MCF 10A (cell line): ENCODE measurements around the gene KCTD7. TPM values are rescaled to one million over a fixed set of nuclear protein-coding genes. Genes with fewer than 3 reads are reported as not detected.
"Not testable (repeated sequence)": the region's sequence is repeated elsewhere in the genome, so short reads cannot be mapped to it uniquely, and the experiment has no call there.

ENCODE experiments used
- BruUV-seq: library from RNA; stranded (reverse); fragments of 400-500 nt; replicated peaks from 2 replicates; lab custom pipeline; 2021; lab: Mats Ljungman, UMichigan
- CTCF ChIA-PET: fragments of 300-600 bp; sonication (Branson Sonifier 250); formaldehyde crosslinking; extraction: SDS; loops from one replicate; lab custom pipeline; 2021; ENCODE audit warnings: antibody characterized with exemption, inconsistent platforms; lab: Yijun Ruan, JAX
- POLR2A ChIA-PET: fragments of 300-600, 350-650 bp; sonication (Branson Sonifier 250); formaldehyde crosslinking; extraction: SDS; loops from one replicate; lab custom pipeline; 2020; ENCODE audit warnings: antibody characterized with exemption, inconsistent platforms; lab: Yijun Ruan, JAX
- DNase-seq: peaks from one replicate; pipeline ENCODE4 v3.0.0-alpha.2; 2018; ENCODE audit not compliant: unreplicated experiment
- H3K27ac Mint-ChIP-seq: one replicate; pipeline ENCODE4 v1.8.0; 2022; ENCODE audit warnings: mild to moderate bottlenecking, low read depth, mixed read lengths; ENCODE audit not compliant: unreplicated experiment
- H3K27me3 Mint-ChIP-seq: one replicate; pipeline ENCODE4 v1.8.0; 2022; ENCODE audit warnings: mixed read lengths; ENCODE audit not compliant: insufficient read depth, unreplicated experiment
- H3K36me3 Mint-ChIP-seq: one replicate; pipeline ENCODE4 v1.8.0; 2022; ENCODE audit warnings: mild to moderate bottlenecking, moderate library complexity, mixed read lengths; ENCODE audit not compliant: insufficient read depth, unreplicated experiment
- H3K4me1 Mint-ChIP-seq: one replicate; pipeline ENCODE4 v1.8.0; 2022; ENCODE audit warnings: mixed read lengths; ENCODE audit not compliant: insufficient read depth, unreplicated experiment
- H3K4me3 Mint-ChIP-seq: one replicate; pipeline ENCODE4 v1.8.0; 2022; ENCODE audit warnings: mild to moderate bottlenecking, moderate library complexity, mixed read lengths; ENCODE audit not compliant: unreplicated experiment
- H3K9me3 Mint-ChIP-seq: one replicate; pipeline ENCODE4 v1.8.0; 2022; ENCODE audit warnings: mixed read lengths; ENCODE audit not compliant: unreplicated experiment
- intact Hi-C: fragments of 100-400 bp; cut with micrococcal nuclease; formaldehyde crosslinking; loops from 2 replicates; pipeline ENCODE4 v1.14.1; 2022
- total RNA-seq: library from RNA; stranded (reverse); gene quantifications from 2 replicates; pipeline ENCODE4 v1.2.3, GENCODE V29; 2022
- TF ChIP-seq, protein P1 (sequence below): fragments of 200-600 bp; IDR thresholded peaks from one replicate; pipeline ENCODE4 v1.8.0; 2022; ENCODE audit warnings: antibody characterized with exemption, mild to moderate bottlenecking; ENCODE audit not compliant: unreplicated experiment

Gene KCTD7
- total RNA-seq, 1 experiment from 2014 or later: 3.7 TPM

DNA sequence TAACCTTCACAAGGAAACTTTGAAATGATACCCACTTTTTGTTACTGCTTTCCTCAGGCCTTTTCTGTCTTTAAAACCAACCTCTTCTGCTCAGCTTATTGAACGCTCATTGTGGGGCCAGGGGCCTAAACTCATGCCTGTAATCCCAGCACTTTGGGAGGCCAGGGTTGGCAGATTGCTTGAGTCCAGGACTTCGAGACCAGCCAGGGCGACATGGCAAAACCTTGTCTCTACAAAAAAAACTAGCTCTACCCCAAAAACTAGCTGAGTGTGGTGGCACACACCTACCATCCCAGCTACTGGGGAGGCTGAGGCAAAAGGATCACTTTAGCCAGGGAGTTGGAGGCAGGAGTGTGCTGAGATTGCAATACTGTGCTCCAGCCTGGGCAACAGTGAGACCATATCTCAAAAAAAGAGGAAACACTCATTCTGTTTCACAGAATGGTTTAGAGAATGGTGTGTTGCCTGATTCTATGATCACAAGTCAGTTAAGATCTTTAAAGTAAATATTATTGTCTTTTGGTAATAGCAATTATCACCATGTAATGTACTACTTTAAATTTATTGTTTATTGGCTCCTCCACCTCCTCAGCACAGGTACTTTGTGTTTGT, 51.1 kb downstream of the KCTD7 start:
- ChIA-PET CTCF (interaction anchor here (0.5 to 0.7 kb wide), 2 partner anchors 37 to 62 kb away, joined by 3 to 4 read pairs; no protein-coding TSS in a partner anchor), POLR2A (interaction anchor here (0.8 to 2.4 kb wide), 4 partner anchors 22 to 60 kb away, joined by 3 to 13 read pairs (median 6); partner anchors contain the start of genes KCTD7 and RABGEF1)
- H3K9me3 Mint-ChIP-seq: no peaks in the 10 kb centered on the region
- BruUV-seq: no TSS peak
- H3K27ac Mint-ChIP-seq: peak overlapping the region; percentile 24
- H3K36me3 Mint-ChIP-seq: peaks cover 28% of the 10 kb centered on the region
- no peak for DNase-seq
- H3K4me3 Mint-ChIP-seq: no peak overlapping the region
- intact Hi-C loops: loop anchor here (5.0 kb wide), 1 partner anchor 318 kb away; the partner anchor contains the start of genes SBDS and TYW1
- H3K27me3 Mint-ChIP-seq: no peaks in the 10 kb centered on the region
- H3K4me1 Mint-ChIP-seq: peaks cover 10% of the 10 kb centered on the region
- TF ChIP-seq, protein P1, sequence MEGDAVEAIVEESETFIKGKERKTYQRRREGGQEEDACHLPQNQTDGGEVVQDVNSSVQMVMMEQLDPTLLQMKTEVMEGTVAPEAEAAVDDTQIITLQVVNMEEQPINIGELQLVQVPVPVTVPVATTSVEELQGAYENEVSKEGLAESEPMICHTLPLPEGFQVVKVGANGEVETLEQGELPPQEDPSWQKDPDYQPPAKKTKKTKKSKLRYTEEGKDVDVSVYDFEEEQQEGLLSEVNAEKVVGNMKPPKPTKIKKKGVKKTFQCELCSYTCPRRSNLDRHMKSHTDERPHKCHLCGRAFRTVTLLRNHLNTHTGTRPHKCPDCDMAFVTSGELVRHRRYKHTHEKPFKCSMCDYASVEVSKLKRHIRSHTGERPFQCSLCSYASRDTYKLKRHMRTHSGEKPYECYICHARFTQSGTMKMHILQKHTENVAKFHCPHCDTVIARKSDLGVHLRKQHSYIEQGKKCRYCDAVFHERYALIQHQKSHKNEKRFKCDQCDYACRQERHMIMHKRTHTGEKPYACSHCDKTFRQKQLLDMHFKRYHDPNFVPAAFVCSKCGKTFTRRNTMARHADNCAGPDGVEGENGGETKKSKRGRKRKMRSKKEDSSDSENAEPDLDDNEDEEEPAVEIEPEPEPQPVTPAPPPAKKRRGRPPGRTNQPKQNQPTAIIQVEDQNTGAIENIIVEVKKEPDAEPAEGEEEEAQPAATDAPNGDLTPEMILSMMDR: no peak

DNA sequence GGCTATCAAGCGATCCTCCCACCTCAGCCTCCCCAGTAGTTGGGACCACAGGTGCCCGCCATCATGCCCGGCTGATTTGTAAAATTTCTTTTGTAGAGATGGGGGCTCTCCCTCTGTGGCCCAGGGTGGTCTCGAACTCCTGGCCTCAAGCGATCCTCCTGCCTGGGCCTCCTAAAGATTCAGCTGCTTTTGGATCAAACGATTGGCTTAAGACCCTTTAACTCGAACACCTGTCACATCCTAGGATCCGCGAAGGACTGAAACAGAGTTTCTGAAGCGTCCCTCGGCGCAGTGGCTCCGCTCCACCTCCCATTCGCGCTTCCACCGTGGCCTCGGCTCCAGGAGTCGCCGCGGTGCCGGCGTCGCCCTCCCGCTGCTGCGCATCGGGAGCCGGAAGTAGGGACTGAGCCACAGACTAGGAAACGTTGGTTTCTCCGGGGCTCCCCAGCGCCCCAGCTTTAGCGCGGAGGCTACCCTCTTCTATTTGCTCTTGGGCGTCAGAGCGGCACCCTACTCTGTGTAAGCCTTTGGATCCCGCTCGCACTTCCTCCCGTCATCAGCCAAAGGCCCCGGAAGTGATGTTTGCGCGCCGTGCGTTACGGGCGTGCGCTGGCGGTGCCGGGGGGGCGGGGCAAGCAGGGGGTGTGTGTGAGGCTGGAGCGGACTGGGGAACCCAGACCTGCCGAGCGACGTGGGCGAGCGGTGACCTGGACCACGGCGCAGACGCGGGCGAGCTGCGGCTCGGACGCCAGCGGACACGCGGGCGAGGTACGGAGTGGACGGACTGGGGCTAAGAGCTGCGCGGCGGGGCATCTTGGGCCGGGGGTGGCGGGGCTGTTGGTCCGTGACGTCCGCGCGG, 53.0 kb downstream of the KCTD7 start:
- intact Hi-C loops: loop anchor here (1.0 to 5.0 kb wide), 2 partner anchors 27 to 316 kb away; partner anchors contain the start of genes SBDS and TYW1
- H3K4me3 Mint-ChIP-seq: peak overlapping the region; percentile 85
- TF ChIP-seq, protein P1: no peak
- H3K27me3 Mint-ChIP-seq: no peaks in the 10 kb centered on the region
- peak; percentile 95 for DNase-seq
- peaks cover 10% of the 10 kb centered on the region for H3K4me1 Mint-ChIP-seq
- peaks cover 28% of the 10 kb centered on the region for H3K36me3 Mint-ChIP-seq
- no peaks in the 10 kb centered on the region for H3K9me3 Mint-ChIP-seq
- POLR2A ChIA-PET: interaction anchor here (0.6 to 5.2 kb wide), 10 partner anchors 9 to 398 kb away, joined by 3 to 57 read pairs (median 6); partner anchors contain the start of genes KCTD7 and RABGEF1
- CTCF ChIA-PET: interaction anchor here (0.6 to 1.3 kb wide), 3 partner anchors 14 to 27 kb away, joined by 3 to 5 read pairs (median 5); no protein-coding TSS in a partner anchor
- TSS peak; percentile 79 for BruUV-seq
- peak overlapping the region; percentile 95 for H3K27ac Mint-ChIP-seq

DNA sequence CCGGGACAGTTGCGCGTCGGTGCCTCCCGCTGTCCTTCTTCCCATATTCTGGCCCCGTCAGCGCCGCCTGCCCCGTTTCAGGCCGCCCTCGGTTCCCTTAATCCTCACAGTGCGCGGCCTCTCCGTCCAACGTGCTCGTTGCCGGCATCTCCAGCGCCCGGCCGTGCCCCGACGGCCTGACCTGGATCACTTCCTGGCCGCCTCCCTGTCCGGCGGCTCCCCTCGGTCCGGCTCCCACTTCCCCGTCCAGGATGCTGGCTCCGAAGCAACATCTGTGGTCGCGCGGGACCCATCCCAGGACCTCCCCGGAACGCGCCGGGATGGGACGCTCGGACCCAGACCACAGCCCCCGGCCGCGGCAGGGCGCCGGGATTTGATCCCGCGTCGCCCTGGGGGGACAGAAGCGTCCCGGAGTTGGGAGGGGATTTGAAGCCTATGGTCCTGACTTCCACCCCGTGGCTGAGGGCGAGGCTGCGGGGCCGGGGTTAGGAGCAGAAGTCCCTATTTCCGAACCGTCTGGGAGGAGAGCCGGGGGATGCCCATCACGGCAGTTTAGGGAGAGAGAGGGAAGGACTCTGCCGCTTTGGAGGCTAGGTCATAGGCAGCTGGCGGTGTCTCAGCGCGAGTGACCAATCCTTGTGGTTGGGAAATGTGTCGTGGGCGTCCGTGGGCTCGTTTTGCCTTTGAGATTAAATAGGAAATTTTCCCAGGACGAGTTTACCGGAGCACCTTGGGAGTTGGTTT, 53.8 kb downstream of the KCTD7 start:
- POLR2A ChIA-PET: interaction anchor here (0.7 to 5.2 kb wide), 8 partner anchors 10 to 162 kb away, joined by 3 to 57 read pairs (median 6); partner anchors contain the start of gene RABGEF1
- CTCF ChIA-PET: interaction anchor here (0.6 kb wide), 1 partner anchor 13 kb away, joined by 3 read pairs; no protein-coding TSS in a partner anchor

DNA sequence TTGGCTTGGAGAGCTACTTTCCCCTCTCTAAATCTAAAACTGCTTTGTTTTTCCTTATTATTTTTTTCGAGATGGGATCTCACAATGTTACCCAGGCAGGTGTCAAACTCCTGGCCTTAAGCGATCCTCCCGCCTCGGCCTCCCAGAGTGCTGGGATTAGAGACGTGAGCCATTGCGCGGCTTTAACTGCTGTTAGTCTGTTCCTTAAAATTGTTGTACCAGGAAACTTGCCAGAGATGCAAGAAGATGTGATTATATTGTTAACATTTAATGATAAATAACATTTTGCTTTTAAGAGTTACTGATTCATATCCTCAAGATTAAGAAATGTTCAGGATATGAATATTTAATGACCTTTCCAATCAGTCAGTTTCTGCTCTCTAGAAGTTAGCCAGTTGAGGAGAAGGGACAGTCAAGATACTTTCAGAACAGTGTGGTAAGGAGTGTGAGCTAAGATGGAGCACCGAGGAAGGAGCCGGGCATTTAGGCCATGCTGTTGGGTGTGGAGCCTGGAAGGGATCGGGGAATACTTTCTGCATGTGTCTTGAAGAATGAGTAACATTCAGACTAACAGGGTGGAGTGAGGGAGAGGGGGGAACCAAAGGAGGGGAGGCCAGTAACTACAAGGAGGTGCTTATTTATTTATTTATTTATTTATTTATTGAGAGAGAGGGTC, 54.6 kb downstream of the KCTD7 start:
- H3K4me1 Mint-ChIP-seq: peaks cover 10% of the 10 kb centered on the region
- peak overlapping the region; percentile 95 for H3K27ac Mint-ChIP-seq
- peak overlapping the region; percentile 85 for H3K4me3 Mint-ChIP-seq
- H3K27me3 Mint-ChIP-seq, CTCF ChIA-PET, H3K9me3 Mint-ChIP-seq: not testable (repeated sequence)
- BruUV-seq: TSS peak; percentile 49
- peak; percentile 20 for DNase-seq
- POLR2A ChIA-PET: interaction anchor here (0.6 to 5.2 kb wide), 9 partner anchors 13 to 162 kb away, joined by 3 to 57 read pairs (median 4); partner anchors contain the start of gene RABGEF1
- peaks cover 26% of the 10 kb centered on the region for H3K36me3 Mint-ChIP-seq
- intact Hi-C loops: loop anchor here (5.0 kb wide), 1 partner anchor 314 kb away; the partner anchor contains the start of genes SBDS and TYW1

More for the DNA sequence above, 53.8 kb downstream of the KCTD7 start:
- no TSS peak for BruUV-seq
- no peaks in the 10 kb centered on the region for H3K27me3 Mint-ChIP-seq
- peaks cover 10% of the 10 kb centered on the region for H3K4me1 Mint-ChIP-seq
- peaks cover 29% of the 10 kb centered on the region for H3K36me3 Mint-ChIP-seq
- peak overlapping the region; percentile 95 for H3K27ac Mint-ChIP-seq
- DNase-seq: peak; percentile 23
- H3K9me3 Mint-ChIP-seq: no peaks in the 10 kb centered on the region
- TF ChIP-seq, protein P1: no peak
- H3K4me3 Mint-ChIP-seq: peak overlapping the region; percentile 85
- intact Hi-C loops: loop anchor here (1.0 to 5.0 kb wide), 2 partner anchors 28 to 315 kb away; partner anchors contain the start of genes SBDS and TYW1
